Midbrain (tissue), 1 donor: ENCODE measurements around the gene RNF34.
A peak's percentile ranks its signal among the peaks of the same experiment; 100 is the strongest.

Experiments
- DNase-seq: peaks from one replicate; lab custom pipeline; 2025; lab: John Stamatoyannopoulos, UW

Gene RNF34

DNA sequence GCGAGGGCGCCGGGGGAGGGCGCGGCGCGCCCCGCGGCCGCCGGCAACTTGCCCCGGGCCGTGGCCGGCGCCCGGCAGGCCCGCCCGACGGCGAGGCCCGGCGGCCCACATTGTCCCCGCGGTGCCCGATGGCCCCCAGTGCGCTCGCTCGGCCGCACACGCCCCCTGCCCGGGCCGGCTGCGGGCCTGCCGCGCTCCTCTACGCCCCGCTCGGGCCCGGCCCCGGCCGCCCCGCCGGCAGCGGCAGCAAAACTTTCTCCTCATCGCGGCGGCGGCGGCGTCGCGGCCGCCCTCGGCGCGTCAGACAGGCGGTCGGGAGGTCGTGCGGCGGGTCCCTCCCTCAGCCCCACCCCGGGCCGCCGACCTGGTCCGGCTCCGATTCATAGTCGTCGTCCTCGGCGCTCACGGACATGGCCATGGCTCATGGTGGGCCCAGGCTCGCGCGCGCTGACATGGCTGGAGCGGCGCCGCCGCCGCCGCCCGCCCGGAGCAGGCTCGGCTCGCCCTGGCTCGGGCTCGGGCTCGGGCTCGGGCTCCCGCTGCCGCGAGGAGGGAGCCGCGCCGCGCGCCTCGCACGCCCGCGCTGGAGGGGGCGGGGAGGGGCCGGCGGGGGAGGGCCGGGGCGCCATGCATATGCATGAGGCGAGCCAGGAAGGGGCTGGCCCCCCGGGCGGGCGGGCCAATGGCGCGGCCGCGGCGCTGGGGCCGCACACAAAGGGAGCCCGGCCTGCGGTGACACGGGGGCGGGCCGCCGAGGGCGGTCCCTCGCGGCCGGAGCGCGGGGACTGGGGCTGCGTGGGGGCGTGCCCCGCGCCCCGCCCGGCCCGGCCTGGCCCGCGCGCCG, 67.1 kb downstream of the RNF34 start:
- peak; percentile 91 for DNase-seq

DNA sequence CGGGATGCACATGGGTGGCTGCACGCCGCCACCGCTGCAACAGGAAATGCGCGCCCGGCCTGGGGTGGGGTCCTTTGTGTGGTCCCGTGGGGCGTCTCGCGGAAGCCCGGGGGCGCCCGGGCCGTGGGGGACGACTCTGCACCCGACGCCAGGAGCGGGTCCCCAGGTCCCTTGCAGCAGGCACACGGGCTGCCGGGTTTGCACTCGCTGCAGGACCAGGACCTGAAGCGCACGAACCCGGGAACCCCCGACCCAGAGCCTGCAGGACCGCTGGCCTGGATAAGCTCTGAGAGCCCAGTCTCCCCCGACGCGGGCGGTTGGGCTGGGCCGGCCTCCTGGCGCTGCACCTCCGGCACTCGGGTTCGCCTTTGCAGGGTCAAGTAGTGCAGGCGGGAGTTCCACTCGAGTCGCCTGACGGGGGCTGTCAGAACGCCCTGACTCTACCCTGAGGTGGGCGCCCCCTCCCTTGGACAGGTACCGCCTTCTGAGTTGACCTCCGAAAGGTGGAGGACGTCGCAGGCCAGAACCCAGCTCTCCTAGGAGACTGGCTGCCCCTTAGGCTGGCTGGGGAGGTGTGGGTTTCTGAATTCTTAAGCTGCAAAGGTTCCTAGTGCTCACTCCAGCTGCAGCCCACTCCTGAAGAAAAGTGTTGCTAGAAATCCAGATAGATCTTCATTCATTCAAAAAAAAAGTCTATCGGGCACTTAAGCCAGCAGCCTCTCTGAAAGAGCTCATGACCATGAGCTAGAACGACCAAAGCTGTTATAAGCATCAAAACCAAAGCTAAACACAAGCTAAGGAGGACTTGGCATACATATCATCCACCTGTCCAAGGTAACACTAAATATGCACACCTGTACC, 68.0 kb downstream of the RNF34 start:
- no peak for DNase-seq

DNA sequence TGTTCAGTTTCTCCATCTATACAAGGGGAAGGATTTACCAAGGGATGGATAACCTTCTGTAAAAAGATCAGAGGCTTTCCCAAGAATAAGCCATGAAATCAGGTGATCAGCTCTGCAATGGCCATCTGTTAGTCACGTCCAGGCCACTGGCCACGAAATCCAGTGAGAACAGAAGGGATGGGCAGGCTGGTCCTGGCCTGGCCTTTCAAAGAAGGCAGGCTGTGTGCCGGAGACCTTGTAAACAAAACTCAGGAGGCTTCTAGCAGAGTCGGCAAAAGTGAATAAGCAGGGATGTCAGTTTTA, 68.5 kb downstream of the RNF34 start:
- no peak for DNase-seq

DNA sequence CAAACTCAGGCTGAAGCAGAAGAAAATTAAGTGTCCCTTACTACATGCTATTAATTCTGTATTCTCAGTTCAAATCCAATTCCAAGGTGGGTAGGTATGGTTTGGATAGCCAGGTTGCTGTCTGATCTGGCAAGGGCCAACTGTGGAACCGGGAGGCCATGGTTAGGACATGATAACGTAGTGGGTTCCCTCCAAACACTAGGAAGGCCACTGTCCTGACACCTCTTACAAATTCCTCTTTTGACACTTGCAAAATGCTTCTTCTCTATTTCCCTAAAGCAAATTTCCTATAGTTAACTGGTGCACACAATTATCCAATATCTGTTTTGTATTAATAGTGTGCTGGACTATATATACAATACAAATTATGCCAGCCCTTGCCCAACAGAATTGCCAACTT, 70.8 kb downstream of the RNF34 start:
- no peak for DNase-seq

DNA sequence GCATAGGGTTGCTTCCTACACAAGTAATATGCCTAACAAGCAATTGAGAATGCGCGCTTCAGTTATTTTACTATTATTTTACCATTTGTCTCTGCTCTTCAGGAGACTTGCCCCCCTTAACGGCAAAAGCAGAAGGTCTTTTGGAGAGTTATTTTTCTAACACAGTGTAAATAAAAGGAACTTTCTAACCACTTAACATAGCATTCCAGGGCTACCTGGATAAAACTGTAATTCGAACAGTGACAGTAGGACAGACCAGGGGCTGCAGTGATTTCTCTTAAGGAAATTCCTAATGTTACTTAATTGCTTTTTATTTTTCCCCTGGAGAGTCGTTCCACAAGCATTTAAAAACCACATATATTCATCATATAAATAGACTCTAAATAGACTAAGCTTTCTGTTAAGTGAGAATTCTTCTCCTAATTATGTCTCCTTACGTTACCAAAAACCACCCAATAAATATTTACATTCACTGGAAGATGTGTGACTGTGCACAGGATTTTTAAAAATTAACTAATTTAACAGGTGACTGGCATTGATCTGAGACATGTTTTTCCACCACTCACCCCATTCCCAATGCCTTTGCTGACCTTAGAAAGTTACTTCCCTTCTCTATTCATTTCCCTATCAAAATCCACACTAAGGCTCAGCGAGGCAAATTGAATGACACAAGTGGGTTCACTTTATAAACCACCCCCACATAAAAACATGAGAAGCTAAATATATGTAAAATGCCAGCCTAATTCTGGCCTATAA, 72.4 kb downstream of the RNF34 start:
- DNase-seq: no peak
